Raji (cell line): Measurements from ENCODE around the gene MGMT.

Experiments
- POLR2A ChIP-seq: IDR thresholded peaks from 2 replicates; pipeline ENCODE4 v1.6.1; 2011; ENCODE audit warnings: low read depth, low read length, control low read depth; ENCODE audit not compliant: insufficient read depth

MGMT gene

DNA sequence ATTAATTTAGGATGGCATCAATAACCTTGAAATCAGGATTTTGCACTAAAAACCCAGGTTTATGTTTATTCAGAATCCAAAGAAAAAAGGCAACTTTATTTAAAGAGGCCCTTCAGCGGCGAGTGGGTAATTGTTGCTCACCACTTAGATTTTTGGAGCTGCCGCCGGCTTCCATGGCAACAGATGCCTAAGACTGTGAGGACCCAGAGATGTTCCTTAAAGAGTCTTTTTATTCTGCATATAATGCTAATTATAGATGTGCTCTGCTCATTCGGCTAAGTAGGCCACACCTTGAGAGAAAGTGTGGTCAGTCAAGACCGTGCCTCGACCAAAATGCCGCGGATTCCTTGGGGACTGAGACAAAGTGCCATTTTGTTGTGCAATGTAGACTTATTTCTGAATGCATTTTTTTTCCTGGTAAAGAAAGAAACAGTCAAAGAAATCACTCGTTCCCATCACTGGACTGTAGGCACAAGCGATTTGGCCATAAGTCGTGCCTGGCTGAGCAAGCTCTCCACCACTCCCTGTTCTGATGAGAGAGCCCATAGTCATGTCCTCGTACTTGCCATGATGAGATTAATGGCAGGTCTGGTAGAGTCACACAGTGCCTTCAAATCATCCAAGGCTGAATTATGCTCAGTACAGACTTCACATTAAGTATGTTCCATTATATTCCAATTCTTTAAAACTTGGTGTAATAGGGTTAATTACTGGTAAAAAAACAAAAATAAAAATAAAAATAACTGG lies 21.4 kb upstream of the MGMT start:
- TF ChIP-seq POLR2A, result no peak

GRCh38 chr10:129446183-129446581 lies 20.9 kb upstream of the MGMT start:
- no peak for TF ChIP-seq POLR2A

DNA sequence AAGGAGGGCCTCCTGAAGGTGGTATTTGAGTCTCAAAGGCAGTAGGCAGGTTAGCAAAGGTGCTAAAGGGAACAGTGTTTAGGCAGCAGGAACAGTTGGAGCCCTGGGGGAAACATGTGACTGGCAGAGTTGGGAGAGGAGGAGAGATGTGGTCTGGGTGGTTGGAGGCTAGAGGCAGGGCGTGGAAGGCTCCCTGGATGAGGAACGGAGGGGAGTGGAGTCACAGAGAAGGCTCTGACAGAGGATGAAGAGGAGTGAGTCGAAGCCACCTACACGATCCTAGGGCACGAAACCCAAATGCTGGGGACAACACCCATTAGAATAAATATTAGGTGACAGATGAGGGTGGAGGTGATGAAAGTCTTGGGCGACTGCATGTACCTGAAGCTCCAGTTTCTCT lies 19.6 kb upstream of the MGMT start:
- TF ChIP-seq POLR2A, result no peak

GRCh38 chr10:129448086-129448485 lies 19.0 kb upstream of the MGMT start:
- no peak for TF ChIP-seq POLR2A

DNA sequence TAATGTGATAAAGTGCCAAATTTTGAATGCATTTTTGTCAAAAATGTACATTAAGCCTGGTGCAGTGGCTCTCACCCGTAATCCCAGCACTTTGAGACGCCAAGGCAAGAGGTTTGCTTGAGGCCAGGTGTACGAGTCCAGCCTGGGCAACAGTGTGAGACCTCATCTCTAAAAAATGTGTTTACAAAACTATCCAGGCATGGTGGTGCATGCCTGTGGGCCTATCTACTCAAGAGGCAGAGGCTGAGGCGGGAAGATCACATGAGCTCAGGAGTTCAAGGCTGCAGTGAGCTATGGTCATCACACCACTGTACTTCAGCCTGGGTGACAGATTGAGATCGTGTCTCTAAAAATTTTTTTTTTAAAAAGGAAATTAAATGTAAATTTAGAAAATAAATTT lies 18.5 kb upstream of the MGMT start:
- no peak for TF ChIP-seq POLR2A

- TF ChIP-seq POLR2A, result no peak
These were observed 17.1 kb upstream of the MGMT start for GRCh38 chr10:129449893-129450292.

- no peak for TF ChIP-seq POLR2A
These were observed 16.6 kb upstream of the MGMT start for GRCh38 chr10:129450391-129450790.

DNA sequence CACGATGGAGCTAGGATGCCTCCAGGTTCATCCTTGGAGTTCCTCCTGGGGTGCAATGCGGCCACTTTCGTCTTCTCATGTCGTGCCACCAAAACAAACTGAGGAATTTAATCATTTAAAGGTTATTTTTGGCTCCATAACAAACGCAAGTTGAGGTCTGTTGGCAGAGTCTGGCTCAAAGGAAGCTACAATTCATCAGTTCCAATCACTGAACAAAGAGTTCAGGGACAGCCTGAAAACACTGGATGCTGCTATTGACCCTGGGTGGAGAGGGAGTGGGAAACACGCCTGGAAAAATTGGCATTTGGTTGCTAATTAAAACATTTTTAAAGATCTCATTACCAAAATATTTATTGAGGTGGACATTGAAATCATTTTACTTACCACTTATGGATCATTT lies 11.4 kb upstream of the MGMT start:
- TF ChIP-seq POLR2A, result no peak

DNA sequence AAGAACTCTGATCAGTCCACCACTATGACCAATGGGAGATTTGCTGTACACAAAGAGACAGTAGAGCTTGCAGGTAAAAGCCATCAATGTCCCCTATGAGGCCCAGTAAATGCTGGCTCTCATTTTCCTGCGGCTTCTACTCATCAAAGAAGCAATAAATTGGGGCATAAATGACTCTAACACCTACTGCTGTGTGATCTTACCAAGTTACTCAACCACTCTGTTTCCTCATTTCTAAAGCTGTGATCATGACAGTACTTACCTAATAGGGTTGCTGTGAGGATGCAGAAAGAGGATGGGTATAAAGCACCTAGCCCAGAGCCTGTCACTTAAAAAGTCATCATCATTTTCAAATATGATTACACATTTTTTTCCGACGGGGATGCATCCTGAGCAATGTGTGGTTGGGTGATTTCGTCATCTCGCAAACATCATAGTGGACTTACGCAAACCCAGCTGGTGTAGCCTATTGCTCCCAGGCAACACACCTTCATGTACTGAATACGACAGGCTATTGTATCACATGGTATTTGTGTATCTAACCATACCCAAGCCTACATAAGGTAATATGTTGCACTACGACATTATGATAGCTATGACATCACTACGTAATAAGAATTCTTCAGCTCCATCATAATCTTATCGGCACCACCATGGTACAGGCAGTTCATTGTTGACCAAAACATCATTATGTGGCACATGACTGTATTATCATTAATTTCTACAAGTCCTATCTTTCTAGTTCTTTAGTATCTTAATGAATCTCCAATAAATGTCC lies 7.1 kb upstream of the MGMT start:
- no peak for TF ChIP-seq POLR2A

DNA sequence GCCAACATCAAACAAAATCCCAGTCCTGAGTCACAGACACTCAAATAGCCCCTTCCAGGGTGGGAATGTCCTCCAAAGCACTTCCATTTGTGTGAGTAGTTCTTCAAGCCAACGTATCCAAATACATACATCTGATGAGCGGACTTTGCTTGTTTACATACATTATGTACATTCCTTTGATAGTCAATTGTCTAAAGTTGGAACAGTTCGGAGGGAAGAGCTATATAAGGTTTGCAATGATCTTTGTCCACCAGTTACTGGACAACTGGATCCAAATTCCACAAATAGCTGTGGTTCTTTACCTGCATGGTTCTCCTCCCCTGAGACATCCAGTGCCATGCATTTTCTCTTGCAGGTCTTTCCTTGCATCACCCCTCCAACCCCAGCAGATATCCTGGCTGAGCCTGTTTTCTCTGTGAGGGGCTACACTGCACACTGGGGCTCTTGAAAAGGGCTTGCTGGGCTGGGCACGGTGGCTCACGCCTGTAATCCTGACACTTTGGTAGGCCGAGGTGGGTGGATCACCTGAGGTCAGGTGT lies 4.7 kb upstream of the MGMT start:
- no peak for TF ChIP-seq POLR2A

GRCh38 chr10:129464251-129464650 lies 2.8 kb upstream of the MGMT start:
- no peak for TF ChIP-seq POLR2A

DNA sequence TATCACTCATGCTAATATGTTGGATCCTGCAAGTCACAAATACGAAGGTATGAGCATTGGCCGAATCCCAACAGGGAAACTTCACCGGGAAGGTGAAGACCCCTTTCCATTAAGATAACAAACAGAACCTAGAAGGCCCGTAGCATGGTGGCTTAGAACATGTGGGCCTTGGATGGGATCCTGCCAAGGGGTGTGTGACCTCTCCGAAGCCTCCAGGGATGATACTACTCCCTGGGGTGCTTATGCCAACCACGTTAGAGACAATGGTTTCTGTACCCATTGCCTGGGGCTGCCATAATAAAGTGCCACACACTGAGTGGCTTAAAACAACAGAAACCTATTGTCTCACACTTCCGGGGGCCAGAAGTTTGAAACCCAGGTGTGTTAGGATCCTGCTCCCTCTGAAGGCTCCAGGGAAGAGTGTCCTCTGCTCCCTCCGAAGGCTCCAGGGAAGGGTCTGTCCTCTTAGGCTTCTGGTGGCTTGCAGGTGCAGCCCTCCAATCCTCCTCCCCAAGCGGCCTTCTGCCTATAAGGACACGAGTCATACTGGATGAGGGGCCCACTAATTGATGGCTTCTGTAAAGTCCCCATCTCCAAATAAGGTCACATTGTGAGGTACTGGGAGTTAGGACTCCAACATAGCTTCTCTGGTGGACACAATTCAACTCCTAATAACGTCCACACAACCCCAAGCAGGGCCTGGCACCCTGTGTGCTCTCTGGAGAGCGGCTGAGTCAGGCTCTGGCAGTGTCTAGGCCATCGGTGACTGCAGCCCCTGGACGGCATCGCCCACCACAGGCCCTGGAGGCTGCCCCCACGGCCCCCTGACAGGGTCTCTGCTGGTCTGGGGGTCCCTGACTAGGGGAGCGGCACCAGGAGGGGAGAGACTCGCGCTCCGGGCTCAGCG lies 992 bp upstream of the MGMT start:
- no peak for TF ChIP-seq POLR2A

DNA sequence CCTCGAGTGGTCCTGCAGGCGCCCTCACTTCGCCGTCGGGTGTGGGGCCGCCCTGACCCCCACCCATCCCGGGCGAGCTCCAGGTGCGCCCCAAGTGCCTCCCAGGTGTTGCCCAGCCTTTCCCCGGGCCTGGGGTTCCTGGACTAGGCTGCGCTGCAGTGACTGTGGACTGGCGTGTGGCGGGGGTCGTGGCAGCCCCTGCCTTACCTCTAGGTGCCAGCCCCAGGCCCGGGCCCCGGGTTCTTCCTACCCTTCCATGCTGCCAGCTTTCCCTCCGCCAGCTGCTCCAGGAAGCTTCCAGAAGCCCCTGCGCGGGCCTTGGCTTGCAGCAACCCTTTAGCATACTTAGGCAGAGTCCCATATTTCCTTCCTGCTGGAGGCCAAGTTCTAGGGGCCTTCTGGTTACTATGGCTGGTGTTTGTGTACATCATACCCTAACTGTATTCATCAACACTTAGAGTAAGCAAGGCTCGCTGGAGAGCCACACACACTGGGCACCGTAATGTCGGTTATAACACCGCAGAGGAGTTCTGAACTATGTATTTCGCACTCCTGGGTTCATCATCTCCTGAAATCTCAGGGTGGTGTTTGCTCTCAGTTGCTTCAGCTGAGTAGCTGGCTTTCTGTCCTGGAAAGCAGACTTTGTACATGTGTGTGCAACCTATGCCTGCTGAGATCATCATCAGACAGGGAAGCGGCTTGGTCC lies 471 bp downstream of the MGMT start:
- no peak for TF ChIP-seq POLR2A

GRCh38 chr10:129468187-129468586 lies 1.1 kb downstream of the MGMT start:
- TF ChIP-seq POLR2A, result no peak
